Measurements from ENCODE around the gene WWTR1.

Gene WWTR1

GRCh38 chr3:149657926-149658743, at the start of gene WWTR1:
Gene WWTR1 (minus strand): TSS chr3:149658025. CDS start chr3:149657306, 719 bp downstream.
- no peak for DNase-seq (ENCODE audit: low spot score)

DNA sequence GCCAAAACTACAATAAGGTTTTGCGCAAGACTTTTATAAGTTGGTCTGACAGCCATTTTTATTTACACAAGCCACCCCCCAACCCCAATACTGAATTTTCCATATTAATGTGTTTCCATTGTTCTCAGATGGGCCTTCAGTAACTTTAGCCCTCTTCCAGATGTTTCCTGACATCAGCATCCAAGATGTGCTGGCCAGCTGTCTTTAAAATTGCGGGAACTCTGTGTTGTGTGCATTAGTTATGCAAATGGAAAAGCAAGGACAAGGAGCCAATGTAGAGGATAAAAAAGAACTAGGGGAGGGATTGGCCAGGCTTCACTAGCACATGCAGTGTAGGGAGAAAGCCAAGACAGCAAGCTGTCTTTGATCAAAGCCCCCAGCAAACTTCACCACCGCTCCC, 49.1 kb upstream of the WWTR1 start:
- DNase-seq (ENCODE audit: low spot score) = no peak

GRCh38 chr3:149705416-149705815, 47.6 kb upstream of the WWTR1 start:
- no peak for DNase-seq (ENCODE audit: low spot score)

GRCh38 chr3:149703466-149703865, 45.6 kb upstream of the WWTR1 start:
- no peak for DNase-seq (ENCODE audit: low spot score)

- DNase-seq (ENCODE audit: low spot score) = no peak
Measured at GRCh38 chr3:149702691-149703441, 45.0 kb upstream of the WWTR1 start.

GRCh38 chr3:149701977-149702350, 44.1 kb upstream of the WWTR1 start:
- no peak for DNase-seq (ENCODE audit: low spot score)

DNA sequence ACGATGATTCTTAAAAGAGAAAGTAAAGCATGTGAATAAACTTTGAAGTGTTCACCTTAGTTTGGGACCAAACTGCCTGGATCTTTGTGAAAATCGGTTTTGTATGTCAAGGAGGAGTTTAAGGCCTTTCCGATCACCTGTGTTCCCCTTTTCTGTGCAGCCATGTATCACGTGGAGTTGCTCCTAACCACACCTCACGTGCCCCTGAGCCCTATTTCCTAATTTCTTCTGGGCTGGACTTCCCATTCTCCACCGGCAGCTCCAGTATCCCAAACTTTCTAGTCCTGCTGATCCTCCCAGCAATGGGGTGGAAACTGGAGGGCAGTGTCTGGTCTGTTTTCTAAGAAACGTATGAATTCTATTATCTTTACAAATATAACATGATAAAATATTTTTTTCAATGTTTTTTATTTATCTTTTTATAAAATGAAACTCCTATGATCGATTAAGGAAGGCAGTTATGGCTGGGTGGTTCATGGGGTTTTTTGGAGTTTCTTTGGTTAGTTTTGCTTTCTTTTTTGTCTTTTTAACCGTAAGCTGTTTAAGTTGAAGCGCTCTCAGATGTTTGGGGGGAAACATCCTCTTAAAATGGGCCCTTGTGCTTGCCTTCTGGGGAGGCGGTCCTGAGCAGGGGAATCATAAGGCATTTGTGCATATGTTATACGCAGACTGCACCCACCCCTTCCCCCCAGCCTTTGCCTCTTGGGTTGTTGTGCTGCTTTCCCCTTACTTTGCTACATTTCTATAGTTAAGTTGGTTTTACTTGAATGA, 43.6 kb upstream of the WWTR1 start:
- no peak for DNase-seq (ENCODE audit: low spot score)

- no peak for DNase-seq (ENCODE audit: low spot score)
Measured at GRCh38 chr3:149688122-149688757, 30.4 kb upstream of the WWTR1 start.

DNA sequence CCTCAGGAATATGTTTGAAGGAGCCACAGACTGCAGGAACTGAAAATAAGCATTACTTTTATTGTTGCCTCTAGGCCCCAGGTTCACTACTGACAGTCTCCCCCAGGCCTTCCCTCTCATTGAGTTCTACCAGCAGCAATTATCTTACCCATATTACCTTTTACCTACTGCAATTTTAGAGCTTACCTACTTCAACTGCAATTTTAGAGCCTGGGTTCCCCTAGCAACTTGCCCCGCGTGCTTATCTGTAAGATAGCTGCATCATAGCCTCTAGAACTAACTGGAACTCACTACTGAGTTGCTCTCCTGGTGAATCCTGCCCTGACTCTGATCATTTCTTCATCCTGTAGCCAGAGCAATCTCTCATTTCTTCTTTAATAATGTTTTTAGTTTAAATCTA, 29.2 kb upstream of the WWTR1 start:
- no peak for DNase-seq (ENCODE audit: low spot score)

GRCh38 chr3:149678351-149678950, 20.6 kb upstream of the WWTR1 start:
- DNase-seq (ENCODE audit: low spot score) = no peak

DNA sequence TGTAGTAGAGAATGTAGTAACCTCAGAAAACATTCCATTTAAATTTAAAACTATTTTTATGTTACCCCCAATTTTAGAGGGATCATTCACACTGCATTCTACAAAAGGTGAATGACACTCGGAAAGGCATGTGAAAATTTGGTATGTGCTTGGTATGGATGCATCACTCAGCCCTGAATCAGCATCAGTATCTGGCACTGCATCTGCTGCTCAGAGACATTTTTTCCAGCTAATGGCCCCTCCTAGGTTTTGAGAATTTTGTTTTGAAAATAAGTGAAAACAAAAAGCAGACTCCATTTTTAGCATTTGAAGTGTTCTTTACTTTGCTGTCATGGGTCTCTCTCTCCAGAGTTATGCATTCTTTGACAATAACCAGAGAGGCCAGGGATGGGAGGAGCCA, 15.6 kb upstream of the WWTR1 start:
- no peak for DNase-seq (ENCODE audit: low spot score)

GRCh38 chr3:149670742-149671492, 13.1 kb upstream of the WWTR1 start:
- no peak for DNase-seq (ENCODE audit: low spot score)

DNA sequence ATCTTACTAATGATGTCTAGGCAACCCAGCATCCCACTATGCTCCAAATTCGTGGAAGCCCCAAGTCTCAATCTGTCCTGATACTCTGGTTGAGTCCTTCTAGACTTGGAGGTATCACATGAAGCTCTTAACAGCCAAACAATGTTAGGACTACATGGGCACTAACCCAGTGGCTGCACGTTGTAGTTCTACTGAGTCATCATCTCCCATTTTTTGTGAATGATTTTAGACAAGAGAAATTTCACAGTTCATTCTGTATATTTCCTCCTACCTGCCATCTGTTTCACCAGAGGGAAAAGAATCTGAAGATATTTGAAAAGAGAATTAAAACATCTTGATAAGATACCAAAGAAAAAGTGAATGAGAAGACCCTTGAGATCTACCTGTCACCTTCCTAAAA, 9.8 kb upstream of the WWTR1 start:
- DNase-seq (ENCODE audit: low spot score) = no peak

DNA sequence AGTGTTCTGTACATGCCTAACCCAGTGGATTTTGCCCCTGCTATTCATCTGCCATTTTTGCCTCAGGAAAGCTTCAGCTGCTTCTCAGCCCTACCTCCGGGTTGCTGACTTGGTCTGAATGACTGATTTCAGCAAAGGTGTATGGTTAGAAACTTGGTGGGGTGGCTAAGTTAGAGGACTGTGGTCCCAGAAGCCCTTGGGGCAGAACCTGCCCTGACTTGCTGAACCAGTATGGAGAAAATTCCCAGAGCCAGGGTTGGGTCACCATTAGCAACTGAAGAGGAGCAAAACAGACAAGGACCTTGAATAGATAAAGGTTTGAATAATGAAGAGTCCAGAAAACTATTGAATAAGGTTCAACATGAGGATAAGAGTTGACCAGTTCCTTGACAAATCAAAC, 6.1 kb upstream of the WWTR1 start:
- DNase-seq (ENCODE audit: low spot score) = no peak

DNA sequence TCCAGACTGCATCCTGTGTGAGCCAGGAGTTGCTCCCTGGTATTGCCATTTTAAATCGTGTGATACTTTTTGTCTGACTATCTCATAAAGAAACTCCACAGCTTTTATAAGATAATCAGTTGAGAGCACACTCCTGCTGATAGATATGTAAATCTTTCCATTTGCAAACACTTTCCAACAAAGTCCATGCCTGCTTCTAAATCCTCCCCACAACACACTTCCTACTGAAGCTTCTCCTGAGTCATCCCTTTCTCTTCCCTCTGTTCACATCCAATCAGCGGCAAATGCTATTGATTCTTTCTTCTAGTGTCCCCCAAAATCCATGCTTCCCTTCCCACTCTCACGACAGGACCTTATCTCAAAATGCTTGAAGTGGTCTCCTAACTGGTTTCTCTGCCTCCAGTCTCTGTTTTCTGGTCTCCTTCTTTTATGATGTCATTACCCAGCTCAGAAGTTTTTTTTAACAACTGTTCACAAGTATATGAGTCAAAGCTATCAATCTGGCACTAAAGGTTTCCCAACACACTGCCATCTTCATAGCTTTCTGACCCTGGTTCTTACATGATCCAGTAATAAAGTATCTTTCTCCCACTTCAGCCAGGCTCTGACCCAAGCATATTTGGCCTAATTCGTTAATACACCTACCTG, 4.5 kb upstream of the WWTR1 start:
- DNase-seq (ENCODE audit: low spot score) = no peak

DNA sequence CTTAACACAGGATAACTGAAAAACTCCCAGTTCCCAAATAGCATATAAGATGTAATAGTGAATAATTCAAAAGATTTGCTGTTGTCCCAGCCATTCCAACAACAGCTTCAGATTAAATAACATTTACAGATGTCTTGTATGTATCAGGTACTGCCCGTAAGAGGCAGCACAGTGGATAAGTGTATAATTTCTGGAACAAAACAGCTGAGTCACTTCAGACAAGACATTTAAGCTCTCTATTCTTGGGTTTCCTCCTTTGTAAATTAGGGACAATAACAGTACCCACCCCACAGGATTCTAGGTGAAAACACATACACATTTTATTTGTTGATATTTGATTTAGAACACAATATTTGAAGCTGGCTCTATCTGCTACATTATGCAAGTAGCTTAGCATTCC, 2.6 kb upstream of the WWTR1 start:
- no peak for DNase-seq (ENCODE audit: low spot score)

DNA sequence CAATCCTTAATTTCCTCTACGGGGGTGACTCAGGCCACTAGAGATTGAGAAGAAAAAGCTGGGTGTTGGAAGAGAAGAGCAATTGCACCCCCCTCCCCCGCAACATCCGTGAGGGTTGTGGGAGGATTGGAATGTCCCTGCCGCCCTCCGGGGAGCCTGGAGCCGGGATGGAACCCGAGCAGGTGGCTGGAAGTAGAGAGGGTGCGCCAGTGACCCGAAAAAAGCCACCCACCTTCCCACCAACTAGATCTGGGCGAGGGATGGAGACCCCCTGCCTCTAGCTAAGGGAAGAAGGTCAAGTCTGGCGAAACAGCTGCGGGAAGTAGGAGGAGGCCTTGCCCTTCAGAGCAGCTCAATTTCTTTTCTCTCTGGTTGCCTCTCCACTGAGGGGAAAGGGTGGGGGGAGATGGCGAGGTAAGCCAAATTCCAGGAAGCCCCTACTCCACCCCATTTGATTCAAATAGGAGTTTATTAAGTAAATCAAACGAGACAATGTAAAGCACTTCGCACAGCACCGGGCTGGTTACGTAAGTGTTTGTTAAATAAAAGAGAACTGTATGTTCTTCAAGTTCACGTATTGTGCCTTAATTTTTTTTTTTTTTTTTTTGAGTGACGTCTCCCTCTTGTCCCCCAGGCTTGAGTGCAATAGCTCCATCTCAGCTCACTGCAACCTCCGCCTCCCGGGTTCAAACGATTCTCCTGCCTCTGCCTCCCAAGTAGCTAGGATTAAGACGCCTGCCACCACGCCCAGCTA, 1.1 kb upstream of the WWTR1 start:
- DNase-seq (ENCODE audit: low spot score) = no peak

DNA sequence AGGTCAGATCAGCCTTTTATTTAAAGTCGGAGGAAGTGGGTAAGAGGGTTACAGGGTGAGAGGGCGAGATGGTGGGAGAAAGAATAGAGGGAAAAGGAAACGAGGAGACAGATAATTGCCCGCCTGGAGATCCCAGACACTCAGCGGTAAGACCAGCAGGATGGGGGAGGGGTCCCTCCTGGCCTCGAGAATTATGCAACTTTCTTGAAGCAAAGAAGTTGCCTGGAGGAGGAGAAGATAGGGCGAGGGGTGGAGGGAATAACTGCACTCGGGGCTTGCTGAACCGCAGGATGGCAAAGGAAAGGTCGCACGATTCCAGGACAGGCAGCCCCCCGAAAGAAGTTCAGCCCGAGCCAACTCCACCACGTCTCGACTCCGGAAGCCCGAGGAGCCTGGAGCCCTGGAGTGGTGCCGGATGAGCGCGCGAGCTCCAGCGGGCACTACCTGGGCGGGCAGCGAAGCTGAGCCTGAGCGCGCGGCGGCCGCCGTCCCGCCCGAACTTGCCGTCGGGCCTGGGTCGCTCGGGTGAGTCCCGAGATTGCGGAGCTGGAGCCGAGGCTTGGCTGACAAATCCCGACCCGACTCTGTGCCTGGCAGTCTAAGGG, 402 bp downstream of the WWTR1 start:
- no peak for DNase-seq (ENCODE audit: low spot score)

GRCh38 chr3:149655826-149656574, 1.8 kb downstream of the WWTR1 start:
- DNase-seq (ENCODE audit: low spot score) = no peak

All from hematopoietic multipotent progenitor cell treated with erythropoietin and hydrocortisone succinate and interleukin-3 and kit ligand, for 17 days (in vitro differentiated cells).